Skin of body (tissue), 2 donors: Measurements from ENCODE around the gene CAPZB. TPM values are rescaled to one million over a fixed set of nuclear protein-coding genes. Genes with fewer than 3 reads are reported as not detected.

Source experiments
- DNase-seq: peaks from one replicate; lab custom pipeline; 2025; lab: John Stamatoyannopoulos, UW
- total RNA-seq: library from RNA; depleted of rRNA; stranded (reverse); fragments of >200 nt; gene quantifications from one replicate; pipeline ENCODE4 v1.2.3, GENCODE V29; 2014

Gene CAPZB
- total RNA-seq, 1 donor from 2014 or later, result 61.6 TPM

GRCh38 chr1:19350566-19350965 lies 134.8 kb downstream of the CAPZB start:
- DNase-seq, result no peak

GRCh38 chr1:19349999-19350398 lies 135.3 kb downstream of the CAPZB start:
- no peak for DNase-seq

GRCh38 chr1:19348441-19349198 lies 136.7 kb downstream of the CAPZB start:
- DNase-seq, result no peak

- DNase-seq, result peak; percentile 14
These were observed 137.7 kb downstream of the CAPZB start for GRCh38 chr1:19347533-19348172.

- DNase-seq, result no peak
These were observed 139.3 kb downstream of the CAPZB start for GRCh38 chr1:19346026-19346425.

GRCh38 chr1:19345391-19345790 lies 139.9 kb downstream of the CAPZB start:
- no peak for DNase-seq

GRCh38 chr1:19344831-19345230 lies 140.5 kb downstream of the CAPZB start:
- DNase-seq, result no peak

- DNase-seq, result no peak
These were observed 140.9 kb downstream of the CAPZB start for GRCh38 chr1:19344372-19344810.

- no peak for DNase-seq
These were observed 141.6 kb downstream of the CAPZB start for GRCh38 chr1:19343617-19344350.

- DNase-seq, result no peak
These were observed 142.3 kb downstream of the CAPZB start for GRCh38 chr1:19342894-19343616.

- no peak for DNase-seq
These were observed 143.1 kb downstream of the CAPZB start for GRCh38 chr1:19342062-19342750.

GRCh38 chr1:19341201-19342061 lies 143.9 kb downstream of the CAPZB start:
- DNase-seq, result peak; percentile 27

GRCh38 chr1:19340387-19340937 lies 144.9 kb downstream of the CAPZB start:
- no peak for DNase-seq

GRCh38 chr1:19339214-19339861 lies 146.0 kb downstream of the CAPZB start:
- no peak for DNase-seq

GRCh38 chr1:19338323-19338762 lies 147.0 kb downstream of the CAPZB start:
- no peak for DNase-seq

- DNase-seq, result no peak
These were observed 148.1 kb downstream of the CAPZB start for GRCh38 chr1:19337289-19337688.

GRCh38 chr1:19336543-19336942 lies 148.8 kb downstream of the CAPZB start:
- DNase-seq, result no peak

GRCh38 chr1:19333587-19334354 lies 151.6 kb downstream of the CAPZB start:
- no peak for DNase-seq
